WTC11 (cell line): ENCODE data around the gene PADI6. TPM values are rescaled to one million over a fixed set of nuclear protein-coding genes. Genes with fewer than 3 reads are reported as not detected.

Experiments
- ATAC-seq: fragments of 200-7000 bp; cut with Tn5 transposase; 2 replicates; pipeline ENCODE4 v1.10.0; 2021; ENCODE audit warnings: mild to moderate bottlenecking, moderate library complexity
- CTCF ChIA-PET: fragments of 300-600 bp; sonication (Branson Sonifier 250); formaldehyde crosslinking; loops from one replicate; lab custom pipeline; 2021; ENCODE audit warnings: antibody characterized with exemption; lab: Charles Lee
- POLR2A ChIA-PET: fragments of 350-600 bp; sonication (Branson Sonifier 250); formaldehyde crosslinking; loops from one replicate; lab custom pipeline; 2021; ENCODE audit warnings: antibody characterized with exemption; lab: Charles Lee
- DNase-seq: peaks from one replicate; pipeline ENCODE4 v3.0.0; 2021; ENCODE audit warnings: low spot score
- H3K27ac Mint-ChIP-seq: 2 replicates; pipeline ENCODE4 v1.8.0; 2021; ENCODE audit warnings: mixed read lengths
- H3K27me3 Mint-ChIP-seq: 2 replicates; pipeline ENCODE4 v1.8.0; 2021; ENCODE audit warnings: low read depth, mild to moderate bottlenecking, moderate library complexity, mixed read lengths
- H3K36me3 Mint-ChIP-seq: 2 replicates; pipeline ENCODE4 v1.8.0; 2021; ENCODE audit warnings: mixed read lengths
- H3K4me1 Mint-ChIP-seq: 2 replicates; pipeline ENCODE4 v1.8.0; 2022; ENCODE audit warnings: mixed read lengths
- H3K4me3 Mint-ChIP-seq: 2 replicates; pipeline ENCODE4 v1.8.0; 2021; ENCODE audit warnings: mild to moderate bottlenecking, moderate library complexity, mixed read lengths
- H3K9me3 Mint-ChIP-seq: 2 replicates; pipeline ENCODE4 v1.8.0; 2021; ENCODE audit warnings: mixed read lengths
- ATF1 ChIP-seq: sonication (generic); formaldehyde crosslinking; IDR thresholded peaks from 2 replicates; pipeline ENCODE4 v1.8.1; 2023; ENCODE audit warnings: mild to moderate bottlenecking, moderate library complexity, missing genetic modification reagents
- ATF2 ChIP-seq: sonication (generic); formaldehyde crosslinking; IDR thresholded peaks from 2 replicates; pipeline ENCODE4 v1.8.1; 2022; ENCODE audit warnings: low read depth, missing genetic modification reagents, borderline replicate concordance
- CBFB ChIP-seq: sonication (generic); formaldehyde crosslinking; IDR thresholded peaks from 2 replicates; pipeline ENCODE4 v1.8.1; 2022; ENCODE audit warnings: mild to moderate bottlenecking, low read depth, missing genetic modification reagents
- FOXK1 ChIP-seq: sonication (generic); formaldehyde crosslinking; IDR thresholded peaks from 2 replicates; pipeline ENCODE4 v1.8.0; 2022; ENCODE audit warnings: mild to moderate bottlenecking, moderate library complexity, missing genetic modification reagents
- IRF2 ChIP-seq: sonication (generic); formaldehyde crosslinking; IDR thresholded peaks from 2 replicates; pipeline ENCODE4 v1.8.0; 2022; ENCODE audit warnings: low read depth, missing genetic modification reagents, borderline replicate concordance
- JAZF1 ChIP-seq: fragments of 250-450 bp; sonication (Bioruptor Pico); IDR thresholded peaks from 2 replicates; pipeline ENCODE4 v1.9.0; 2021; ENCODE audit warnings: moderate library complexity, mild to moderate bottlenecking, inconsistent platforms
- KAT7 ChIP-seq: sonication (generic); formaldehyde crosslinking; IDR thresholded peaks from 2 replicates; pipeline ENCODE4 v1.8.1; 2023; ENCODE audit warnings: missing genetic modification reagents, mild to moderate bottlenecking, borderline replicate concordance
- MXD4 ChIP-seq: fragments of 250-450 bp; sonication (Bioruptor Pico); IDR thresholded peaks from 2 replicates; pipeline ENCODE4 v1.8.0; 2021; ENCODE audit warnings: mild to moderate bottlenecking, moderate library complexity, borderline replicate concordance
- NR2C2 ChIP-seq: sonication (generic); formaldehyde crosslinking; IDR thresholded peaks from 2 replicates; pipeline ENCODE4 v1.8.0; 2022; ENCODE audit warnings: mild to moderate bottlenecking, missing genetic modification reagents
- NR3C1 ChIP-seq: sonication (generic); formaldehyde crosslinking; conservative IDR thresholded peaks from 2 replicates; pipeline ENCODE4 v1.8.1; 2023; ENCODE audit warnings: low read depth, mild to moderate bottlenecking, missing genetic modification reagents
- RORB ChIP-seq: fragments of 250-450 bp; sonication (Bioruptor Pico); IDR thresholded peaks from 2 replicates; pipeline ENCODE4 v1.9.0; 2021; ENCODE audit warnings: mild to moderate bottlenecking
- ZBTB43 ChIP-seq: sonication (generic); formaldehyde crosslinking; IDR thresholded peaks from 2 replicates; pipeline ENCODE4 v1.8.1; 2023; ENCODE audit warnings: mild to moderate bottlenecking, missing genetic modification reagents
- ZNF232 ChIP-seq: sonication (generic); formaldehyde crosslinking; IDR thresholded peaks from 2 replicates; pipeline ENCODE4 v1.8.0; 2022; ENCODE audit warnings: mild to moderate bottlenecking, missing genetic modification reagents
- ZNF512 ChIP-seq: sonication (generic); formaldehyde crosslinking; IDR thresholded peaks from 2 replicates; pipeline ENCODE4 v1.8.1; 2022; ENCODE audit warnings: missing genetic modification reagents, borderline replicate concordance
- ZNF671 ChIP-seq: fragments of 250-450 bp; sonication (Bioruptor Pico); IDR thresholded peaks from 2 replicates; pipeline ENCODE4 v1.8.0; 2021; ENCODE audit warnings: mild to moderate bottlenecking
- total RNA-seq: library from RNA; stranded (reverse); gene quantifications from 3 replicates; pipeline ENCODE4 v1.2.3, GENCODE V29; 2021
- TF ChIP-seq, protein P1 (sequence below): sonication (generic); formaldehyde crosslinking; IDR thresholded peaks from 2 replicates; pipeline ENCODE4 v1.8.0; 2022; ENCODE audit warnings: missing genetic modification reagents
- TF ChIP-seq, protein P2 (sequence below): sonication (generic); formaldehyde crosslinking; IDR thresholded peaks from 2 replicates; pipeline ENCODE4 v1.8.1; 2022; ENCODE audit warnings: low read depth, mild to moderate bottlenecking, moderate library complexity, missing genetic modification reagents, borderline replicate concordance
- TF ChIP-seq, protein P3 (sequence below): sonication (generic); formaldehyde crosslinking; IDR thresholded peaks from 2 replicates; pipeline ENCODE4 v1.8.0; 2022; ENCODE audit warnings: mild to moderate bottlenecking, missing genetic modification reagents

Gene PADI6
- total RNA-seq, 1 experiment from 2014 or later = not detected

- TF ChIP-seq, protein P1, sequence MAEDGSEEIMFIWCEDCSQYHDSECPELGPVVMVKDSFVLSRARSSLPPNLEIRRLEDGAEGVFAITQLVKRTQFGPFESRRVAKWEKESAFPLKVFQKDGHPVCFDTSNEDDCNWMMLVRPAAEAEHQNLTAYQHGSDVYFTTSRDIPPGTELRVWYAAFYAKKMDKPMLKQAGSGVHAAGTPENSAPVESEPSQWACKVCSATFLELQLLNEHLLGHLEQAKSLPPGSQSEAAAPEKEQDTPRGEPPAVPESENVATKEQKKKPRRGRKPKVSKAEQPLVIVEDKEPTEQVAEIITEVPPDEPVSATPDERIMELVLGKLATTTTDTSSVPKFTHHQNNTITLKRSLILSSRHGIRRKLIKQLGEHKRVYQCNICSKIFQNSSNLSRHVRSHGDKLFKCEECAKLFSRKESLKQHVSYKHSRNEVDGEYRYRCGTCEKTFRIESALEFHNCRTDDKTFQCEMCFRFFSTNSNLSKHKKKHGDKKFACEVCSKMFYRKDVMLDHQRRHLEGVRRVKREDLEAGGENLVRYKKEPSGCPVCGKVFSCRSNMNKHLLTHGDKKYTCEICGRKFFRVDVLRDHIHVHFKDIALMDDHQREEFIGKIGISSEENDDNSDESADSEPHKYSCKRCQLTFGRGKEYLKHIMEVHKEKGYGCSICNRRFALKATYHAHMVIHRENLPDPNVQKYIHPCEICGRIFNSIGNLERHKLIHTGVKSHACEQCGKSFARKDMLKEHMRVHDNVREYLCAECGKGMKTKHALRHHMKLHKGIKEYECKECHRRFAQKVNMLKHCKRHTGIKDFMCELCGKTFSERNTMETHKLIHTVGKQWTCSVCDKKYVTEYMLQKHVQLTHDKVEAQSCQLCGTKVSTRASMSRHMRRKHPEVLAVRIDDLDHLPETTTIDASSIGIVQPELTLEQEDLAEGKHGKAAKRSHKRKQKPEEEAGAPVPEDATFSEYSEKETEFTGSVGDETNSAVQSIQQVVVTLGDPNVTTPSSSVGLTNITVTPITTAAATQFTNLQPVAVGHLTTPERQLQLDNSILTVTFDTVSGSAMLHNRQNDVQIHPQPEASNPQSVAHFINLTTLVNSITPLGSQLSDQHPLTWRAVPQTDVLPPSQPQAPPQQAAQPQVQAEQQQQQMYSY (CRISPR knock-in tag) = no peak
- TF ChIP-seq, protein P2, sequence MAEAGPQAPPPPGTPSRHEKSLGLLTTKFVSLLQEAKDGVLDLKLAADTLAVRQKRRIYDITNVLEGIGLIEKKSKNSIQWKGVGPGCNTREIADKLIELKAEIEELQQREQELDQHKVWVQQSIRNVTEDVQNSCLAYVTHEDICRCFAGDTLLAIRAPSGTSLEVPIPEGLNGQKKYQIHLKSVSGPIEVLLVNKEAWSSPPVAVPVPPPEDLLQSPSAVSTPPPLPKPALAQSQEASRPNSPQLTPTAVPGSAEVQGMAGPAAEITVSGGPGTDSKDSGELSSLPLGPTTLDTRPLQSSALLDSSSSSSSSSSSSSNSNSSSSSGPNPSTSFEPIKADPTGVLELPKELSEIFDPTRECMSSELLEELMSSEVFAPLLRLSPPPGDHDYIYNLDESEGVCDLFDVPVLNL = no peak
- no peak for TF ChIP-seq KAT7 (CRISPR knock-in tag)
- no peak for TF ChIP-seq ZBTB43 (CRISPR knock-in tag)
- no peak for TF ChIP-seq NR2C2 (CRISPR knock-in tag)
- TF ChIP-seq MXD4 (CRISPR knock-in tag) = no peak
- no peak for TF ChIP-seq ZNF512
- TF ChIP-seq, protein P3, sequence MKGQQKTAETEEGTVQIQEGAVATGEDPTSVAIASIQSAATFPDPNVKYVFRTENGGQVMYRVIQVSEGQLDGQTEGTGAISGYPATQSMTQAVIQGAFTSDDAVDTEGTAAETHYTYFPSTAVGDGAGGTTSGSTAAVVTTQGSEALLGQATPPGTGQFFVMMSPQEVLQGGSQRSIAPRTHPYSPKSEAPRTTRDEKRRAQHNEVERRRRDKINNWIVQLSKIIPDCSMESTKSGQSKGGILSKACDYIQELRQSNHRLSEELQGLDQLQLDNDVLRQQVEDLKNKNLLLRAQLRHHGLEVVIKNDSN = no peak
- no peak for TF ChIP-seq NR3C1 (CRISPR knock-in tag)
- no peak for TF ChIP-seq ZNF232 (CRISPR knock-in tag)
- TF ChIP-seq FOXK1 (CRISPR knock-in tag) = no peak
- no peak for TF ChIP-seq ATF2
- TF ChIP-seq RORB (CRISPR knock-in tag) = no peak
- TF ChIP-seq JAZF1 (CRISPR knock-in tag) = no peak
These were observed 47.8 kb downstream of the PADI6 start (continued) for GRCh38 chr1:17419626-17420328.

DNA sequence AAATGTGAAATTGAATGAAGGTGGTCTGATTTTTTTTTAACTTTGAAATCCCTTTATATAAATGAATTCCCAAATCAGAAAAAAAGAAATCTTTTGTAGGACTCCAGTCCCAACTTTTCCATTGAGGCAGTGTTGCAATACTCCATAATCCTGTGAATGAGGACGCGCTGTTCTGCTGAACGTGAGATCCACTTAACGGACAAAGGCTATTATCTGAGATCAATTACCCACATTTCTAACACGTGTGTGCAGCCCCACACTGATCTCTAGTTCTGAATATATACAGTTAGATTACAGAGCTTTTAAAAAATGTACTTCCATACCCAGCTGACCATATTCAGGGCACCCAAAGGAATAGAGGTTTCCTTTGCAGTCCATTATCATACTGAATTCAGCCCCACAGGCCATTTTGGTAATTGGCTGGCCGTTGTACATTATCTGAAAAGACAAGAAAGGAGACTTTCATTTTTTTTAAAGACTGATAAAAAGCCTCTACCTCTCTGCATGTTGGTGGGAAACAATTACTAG is 48.5 kb downstream of the PADI6 start:
- H3K4me1 Mint-ChIP-seq = peaks cover 43% of the 10 kb centered on the region
- no peaks in the 10 kb centered on the region for H3K27me3 Mint-ChIP-seq
- ChIA-PET CTCF (no interaction called here), POLR2A (no interaction called here)
- DNase-seq = no peak
- peak overlapping the region; percentile 23 for H3K27ac Mint-ChIP-seq
- no peak for ATAC-seq
- no peak overlapping the region for H3K4me3 Mint-ChIP-seq
- peaks cover 98% of the 10 kb centered on the region for H3K36me3 Mint-ChIP-seq
- no peaks in the 10 kb centered on the region for H3K9me3 Mint-ChIP-seq
- TF ChIP-seq IRF2 (CRISPR knock-in tag) = no peak
- no peak for TF ChIP-seq ZNF512
- TF ChIP-seq CBFB (CRISPR knock-in tag) = no peak
- TF ChIP-seq ZBTB43 (CRISPR knock-in tag) = no peak
- no peak for TF ChIP-seq ZNF671
- no peak for TF ChIP-seq ATF1 (CRISPR knock-in tag)
